GM11168 (cell line): ENCODE measurements around the gene NR1H3.
"Not testable (repeated sequence)": the region's sequence is repeated elsewhere in the genome, so short reads cannot be mapped to it uniquely, and the experiment has no call there.

ENCODE experiments used
- in situ Hi-C: fragments of 300-500 bp; cut with MboI; formaldehyde crosslinking; loops from one replicate; pipeline ENCODE4 v1.12.0; 2022; ENCODE audit warnings: low sequenced_read_pairs; ENCODE audit not compliant: unreplicated experiment

The NR1H3 gene

DNA sequence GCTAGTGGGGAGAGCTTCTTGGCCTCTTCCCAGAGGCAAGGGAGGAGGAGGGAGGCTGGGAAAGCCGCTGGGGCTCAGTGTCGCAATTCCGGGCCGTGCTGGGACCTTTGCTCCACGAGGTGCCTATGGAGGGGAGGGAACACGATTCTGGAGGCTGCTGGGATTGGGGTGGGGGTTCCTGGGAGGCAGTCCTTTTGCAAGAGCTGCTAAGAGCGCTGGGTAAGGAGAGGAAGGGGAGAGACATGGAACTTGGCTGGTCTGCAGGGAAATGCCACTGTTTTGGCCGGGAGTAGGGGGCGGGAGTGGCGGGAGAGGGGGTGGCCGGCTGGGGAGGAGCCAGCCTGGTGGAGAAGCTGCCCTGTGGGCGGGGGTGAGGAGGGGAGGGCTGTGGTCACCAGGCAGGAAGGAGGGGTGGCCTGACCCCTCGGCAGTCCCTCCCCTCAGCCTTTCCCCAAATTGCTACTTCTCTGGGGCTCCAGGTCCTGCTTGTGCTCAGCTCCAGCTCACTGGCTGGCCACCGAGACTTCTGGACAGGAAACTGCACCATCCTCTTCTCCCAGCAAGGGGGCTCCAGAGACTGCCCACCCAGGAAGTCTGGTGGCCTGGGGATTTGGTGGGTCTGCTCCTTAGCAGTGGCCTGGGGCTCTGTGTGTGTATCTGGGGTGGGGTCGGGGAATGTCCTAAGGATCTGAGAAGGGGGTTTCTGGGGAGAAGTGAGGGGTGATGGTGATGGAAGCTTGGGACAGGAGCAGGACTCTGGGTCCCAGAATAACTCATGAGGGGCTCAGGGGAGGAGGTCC lies at the start of gene NR1H3:
NR1H3 (plus strand) TSS at position 480 of the 800 bp plus-strand sequence. CDS start 1,221 bp downstream, outside the sequence.
- in situ Hi-C loops = no loop called here

DNA sequence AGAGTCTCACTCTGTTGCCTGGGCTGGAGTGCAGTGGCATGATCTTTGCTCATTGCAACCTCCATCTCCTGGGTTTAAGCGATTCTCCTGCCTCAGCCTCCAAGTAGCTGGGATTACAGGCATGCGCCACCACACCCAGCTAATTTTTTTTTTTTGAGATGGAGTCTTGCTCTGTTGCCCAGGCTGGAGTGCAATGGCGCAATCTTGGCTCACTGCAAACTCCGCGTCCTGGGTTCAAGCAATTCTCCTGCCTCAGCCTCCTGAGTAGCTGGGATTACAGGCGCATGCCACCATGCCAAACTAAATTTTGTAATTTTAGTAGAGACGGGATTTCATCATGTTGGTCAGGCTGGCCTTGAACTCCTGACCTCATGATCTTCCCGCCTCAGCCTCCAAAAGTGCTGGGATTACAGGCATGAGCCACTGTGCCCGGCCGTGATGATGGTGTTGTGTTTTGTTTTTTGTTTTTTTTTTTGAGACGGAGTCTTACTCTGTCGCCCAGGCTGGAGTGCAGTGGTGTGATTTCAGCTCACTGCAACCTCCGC lies 49.7 kb upstream of the NR1H3 start:
- in situ Hi-C loops = not testable (repeated sequence)

DNA sequence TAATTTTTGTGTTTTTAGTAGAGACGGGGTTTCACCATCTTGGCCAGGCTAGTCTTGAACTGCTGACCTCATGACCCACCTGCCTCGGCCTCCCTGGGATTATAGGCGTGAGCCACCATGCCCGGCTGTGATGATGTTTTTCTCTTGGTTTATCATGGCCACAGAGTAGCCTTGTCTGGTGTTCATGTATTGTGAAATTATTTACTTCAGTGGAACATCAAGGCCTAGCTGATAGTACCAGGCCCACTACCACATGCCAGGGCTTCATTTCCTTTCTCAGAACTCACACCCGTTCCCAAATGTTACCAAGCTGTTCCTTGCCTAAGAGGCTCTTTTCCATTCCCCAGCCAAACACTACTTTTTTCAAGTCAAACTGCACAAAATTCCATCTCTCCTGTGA lies 49.2 kb upstream of the NR1H3 start:
- in situ Hi-C loops = no loop called here

DNA sequence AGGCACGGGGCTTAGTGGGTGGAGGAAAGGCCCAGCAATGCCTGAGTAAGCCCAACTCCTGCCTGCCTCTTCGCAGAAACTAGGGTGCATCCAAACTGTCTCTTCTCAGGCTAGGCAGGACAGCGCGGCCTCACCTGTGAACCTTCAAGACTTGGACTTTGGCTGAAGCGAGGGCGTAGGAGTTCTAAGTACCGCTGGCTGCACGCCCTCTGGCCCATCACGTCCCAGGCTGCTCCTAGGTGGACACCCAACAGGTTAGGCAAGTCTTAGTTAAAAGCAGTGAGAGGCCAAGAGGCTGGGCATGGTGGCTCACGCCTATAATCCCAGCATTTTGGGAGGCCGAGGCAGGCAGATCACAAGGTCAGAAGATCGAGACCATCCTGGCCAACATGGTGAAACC lies 44.9 kb upstream of the NR1H3 start:
- in situ Hi-C loops = no loop called here

DNA sequence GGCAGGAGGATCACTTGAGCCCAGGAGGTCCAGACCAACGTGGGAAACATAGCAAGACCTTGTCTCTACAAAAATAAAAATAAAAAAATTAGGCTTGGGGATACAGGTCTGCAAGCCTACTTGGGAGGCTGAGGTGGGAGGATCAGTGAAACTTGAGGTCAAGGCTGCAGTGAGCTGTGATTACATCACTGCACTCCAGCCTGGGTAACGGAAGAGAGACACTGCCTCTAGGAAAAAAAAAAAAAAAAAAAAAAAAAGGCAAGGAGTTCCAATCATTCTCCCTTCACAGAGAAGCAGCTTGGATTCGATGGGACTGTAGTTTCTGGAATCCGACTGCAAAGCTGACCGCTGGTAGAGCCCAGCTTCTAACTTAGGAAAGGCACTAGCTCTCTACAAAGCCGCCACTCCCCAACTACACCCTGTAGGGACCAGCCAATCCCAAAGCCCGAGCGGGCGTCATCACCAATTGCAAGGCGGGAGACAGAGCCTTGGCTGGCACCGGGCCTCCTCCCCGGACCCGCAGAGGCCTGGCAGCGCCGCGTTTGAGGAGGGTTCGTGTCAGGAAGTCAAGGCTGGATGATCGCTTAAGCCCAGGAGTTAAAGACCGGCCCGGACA lies 43.7 kb upstream of the NR1H3 start:
- in situ Hi-C loops = no loop called here

DNA sequence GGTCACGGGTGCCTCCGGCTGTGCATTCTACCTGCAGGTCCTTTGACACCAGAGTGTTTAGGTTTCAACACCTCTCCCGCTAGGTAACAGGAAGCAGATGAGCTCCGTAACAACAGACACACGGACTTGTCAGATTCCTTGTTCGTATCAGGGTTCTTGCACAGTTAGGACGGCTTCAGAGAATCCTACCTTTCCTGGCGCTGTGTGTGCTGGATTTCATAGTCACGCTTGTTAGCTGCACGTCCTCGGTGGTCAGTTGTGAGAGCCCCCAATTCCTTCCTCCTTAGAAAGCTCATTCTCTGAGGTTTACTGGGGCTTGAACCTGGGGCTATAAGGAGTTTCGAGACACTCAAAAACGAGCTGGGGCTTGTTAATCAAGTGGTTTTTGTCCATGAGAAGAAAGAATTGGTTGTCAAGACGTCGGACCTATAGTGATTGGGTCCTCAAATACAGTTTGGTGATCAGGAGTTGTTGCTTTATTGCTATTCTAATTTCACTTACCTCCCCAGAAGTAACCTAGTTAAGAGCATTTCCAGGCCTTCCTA lies 42.4 kb upstream of the NR1H3 start:
- in situ Hi-C loops = no loop called here

DNA sequence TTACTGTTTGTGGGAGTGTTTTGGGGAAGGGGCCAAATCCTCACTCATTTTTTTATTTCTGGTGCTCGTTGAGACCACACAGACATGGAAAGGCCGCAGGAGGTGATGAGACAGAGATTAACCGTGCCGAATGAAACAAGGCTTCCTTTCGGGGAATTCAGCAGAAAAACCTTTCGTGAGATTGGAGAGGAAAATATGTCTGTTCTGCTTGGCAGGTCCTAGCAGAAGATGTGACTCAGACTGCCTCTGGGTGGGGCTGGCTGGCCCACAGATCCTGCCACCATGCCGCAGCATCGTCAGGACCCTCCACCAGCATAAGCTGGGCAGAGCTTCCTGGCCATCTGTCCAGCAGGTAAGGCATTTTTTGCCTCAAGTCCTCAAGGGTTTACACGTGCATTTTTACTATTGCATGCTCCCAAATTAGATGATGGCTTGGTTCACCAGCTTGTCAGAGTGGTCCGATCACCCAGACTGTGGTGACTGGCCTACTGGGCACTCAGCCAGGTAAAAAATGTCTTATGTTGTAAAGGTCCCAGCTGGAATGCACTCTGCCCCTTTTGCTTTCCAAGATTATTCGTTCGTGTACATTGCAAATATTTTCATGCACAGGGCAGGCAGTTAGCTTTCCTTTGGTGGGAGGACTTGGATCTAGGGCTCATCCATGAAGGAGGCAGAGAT lies 41.5 kb upstream of the NR1H3 start:
- in situ Hi-C loops = no loop called here

DNA sequence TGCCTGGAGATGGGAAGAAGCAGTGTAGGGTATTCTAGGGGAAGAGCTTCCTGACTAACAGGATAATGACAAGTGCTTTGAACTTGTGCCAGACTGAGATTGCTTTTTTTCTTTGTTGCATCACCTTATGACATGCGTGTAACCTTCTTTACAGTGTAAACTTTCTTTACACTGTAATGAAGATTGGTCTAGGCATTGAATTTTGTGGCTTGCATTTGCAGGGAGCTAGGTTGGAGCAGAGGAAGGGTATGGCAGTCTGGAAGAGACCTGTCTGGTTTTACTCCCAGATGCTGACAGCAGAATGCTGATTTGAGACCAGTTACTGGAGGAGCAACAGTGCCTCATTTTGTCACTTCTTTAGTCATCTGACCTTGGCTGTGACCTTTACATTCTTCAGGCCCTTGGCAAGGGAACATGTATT lies 37.4 kb upstream of the NR1H3 start:
- in situ Hi-C loops = no loop called here

DNA sequence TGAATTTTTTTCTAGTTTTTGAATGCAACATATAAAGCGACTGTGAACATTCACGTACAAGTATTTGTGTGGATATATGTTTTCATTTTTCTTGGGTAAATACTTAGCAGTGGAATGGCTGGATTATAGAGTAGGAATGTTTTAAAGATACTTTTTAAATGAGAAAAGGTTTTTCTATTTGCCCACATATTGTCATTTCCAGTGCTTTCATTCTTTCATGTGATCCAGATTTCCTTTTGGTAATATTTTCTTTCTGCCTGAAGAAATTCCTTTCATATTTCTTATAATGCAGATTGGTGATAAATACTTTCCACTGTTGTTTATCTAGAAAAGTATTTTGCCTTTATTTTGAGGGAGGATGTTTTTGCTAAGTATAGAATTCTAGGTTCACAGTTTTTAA lies 35.1 kb upstream of the NR1H3 start:
- in situ Hi-C loops = no loop called here

DNA sequence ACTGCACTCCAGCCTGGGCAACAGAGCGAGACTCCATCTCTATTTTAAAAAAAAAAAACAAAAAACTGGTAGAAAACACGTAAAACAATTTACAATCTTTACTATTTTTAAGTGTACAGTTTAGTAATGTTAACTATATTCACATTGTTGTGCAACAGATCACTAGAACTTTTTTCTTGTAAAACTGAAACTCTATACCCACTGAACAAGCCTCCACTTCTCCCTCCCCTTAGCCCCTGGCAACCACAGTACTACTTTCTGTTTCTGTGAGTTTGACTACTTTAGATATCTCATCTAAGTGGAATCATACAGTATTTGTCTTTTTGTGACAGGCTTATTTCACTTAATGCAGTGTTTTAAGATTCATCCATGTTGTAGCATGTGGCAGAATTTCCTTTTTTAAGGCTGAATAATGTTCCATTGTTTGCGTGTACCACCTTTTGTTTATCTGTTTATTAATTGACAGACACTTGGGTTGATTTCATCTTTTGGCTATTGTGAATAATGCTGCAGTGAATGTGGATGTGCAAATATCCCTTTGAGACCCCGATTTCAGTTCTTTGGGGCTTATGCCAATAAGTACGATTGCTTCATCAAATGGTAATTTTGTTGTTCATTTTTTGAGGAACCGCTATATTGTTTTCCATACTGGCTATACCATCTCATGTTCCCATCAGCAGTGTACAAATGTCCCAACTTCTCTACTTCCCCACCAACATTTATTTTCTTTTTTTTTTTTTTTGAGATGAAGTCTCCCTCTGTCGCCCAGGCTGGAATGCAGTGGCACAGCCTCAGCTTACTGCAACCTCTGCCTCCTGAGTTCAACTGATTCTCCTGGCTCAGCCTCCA lies 32.0 kb upstream of the NR1H3 start:
- in situ Hi-C loops = no loop called here

DNA sequence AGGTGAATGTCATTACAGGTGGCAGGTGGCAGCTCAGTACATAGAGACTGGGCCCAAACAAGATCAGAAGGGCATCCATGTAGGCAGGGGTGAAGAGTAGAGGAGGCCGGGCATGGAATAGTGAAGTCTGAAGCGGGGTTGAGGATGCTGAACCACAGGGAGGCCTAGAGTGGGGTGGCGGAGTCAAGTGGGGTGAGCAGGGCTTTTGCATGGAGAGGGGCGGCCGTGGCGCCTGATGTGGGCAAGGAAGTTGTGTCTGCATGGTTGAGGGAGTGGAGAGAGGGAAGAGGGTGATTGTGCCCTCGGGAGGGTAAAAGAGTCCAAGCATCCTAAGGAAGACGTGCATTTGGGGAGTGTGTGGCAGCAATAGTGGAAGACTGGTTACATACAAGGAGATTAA lies 28.6 kb upstream of the NR1H3 start:
- in situ Hi-C loops = no loop called here

DNA sequence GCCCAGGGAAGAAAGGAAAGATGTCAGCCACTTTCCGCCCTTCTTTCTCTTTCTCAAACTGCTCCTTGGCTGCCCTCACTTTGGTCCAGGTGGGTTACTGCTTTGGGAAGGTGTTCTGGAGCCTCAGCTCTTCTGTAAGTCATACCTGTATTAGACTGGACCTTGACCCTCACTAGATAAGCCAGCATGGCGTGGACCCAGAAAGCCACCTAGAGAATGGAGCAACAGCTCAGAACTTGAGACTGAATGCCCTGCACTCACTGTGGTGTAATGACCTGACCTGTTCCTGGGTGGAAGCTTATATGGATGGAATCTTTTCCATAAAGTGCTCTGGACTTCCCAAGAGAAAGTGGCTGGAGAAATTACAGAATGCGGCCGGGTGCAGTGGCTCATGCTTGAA lies 24.7 kb upstream of the NR1H3 start:
- in situ Hi-C loops = no loop called here

DNA sequence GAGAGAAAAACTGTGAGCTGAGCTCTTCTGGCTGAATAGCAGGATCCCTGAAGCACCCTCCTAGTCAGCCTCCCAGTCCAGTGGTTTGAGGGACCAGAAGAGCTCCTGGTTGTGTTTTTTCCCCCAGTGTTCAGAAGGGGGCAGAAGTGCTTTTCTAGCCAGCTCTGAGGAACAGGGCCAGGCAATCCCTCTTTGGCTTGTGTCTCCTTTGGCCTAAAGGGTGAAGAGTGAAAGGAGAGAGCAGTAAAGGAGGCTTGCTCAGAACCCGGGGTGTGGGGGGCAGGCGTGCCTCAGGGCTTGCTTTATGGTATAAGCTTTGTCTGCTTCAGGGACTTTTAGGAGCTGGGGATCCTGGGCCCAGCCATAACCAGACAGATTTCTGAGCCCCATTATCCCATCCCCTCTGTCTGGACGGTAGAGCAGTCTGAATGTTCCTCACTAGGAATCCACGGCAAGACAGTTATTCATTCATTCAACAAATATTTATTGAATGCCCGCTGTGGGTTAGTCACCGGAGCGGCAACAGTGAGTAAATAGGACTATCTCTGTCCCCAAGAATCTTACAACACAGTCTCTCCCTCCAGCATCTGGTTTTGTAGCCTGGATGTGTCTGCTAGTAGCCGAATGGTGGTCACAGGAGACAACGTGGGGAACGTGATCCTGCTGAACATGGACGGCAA lies 23.7 kb upstream of the NR1H3 start:
- in situ Hi-C loops = no loop called here

DNA sequence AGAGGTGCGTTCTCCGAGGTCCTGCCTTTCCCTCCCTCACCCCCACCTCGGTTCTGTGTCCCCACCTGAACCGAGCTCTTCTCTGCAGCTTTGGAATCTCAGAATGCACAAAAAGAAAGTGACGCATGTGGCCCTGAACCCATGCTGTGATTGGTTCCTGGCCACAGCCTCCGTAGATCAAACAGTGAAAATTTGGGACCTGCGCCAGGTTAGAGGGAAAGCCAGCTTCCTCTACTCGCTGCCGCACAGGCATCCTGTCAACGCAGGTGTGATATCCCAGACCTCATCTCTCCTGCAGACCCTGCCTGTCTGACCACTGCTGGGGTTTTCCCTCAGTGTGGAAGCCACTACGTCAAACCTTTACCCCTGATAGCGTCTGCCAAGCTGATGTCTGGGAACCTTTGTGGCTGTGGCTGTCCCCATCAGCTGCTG lies 23.1 kb upstream of the NR1H3 start:
- in situ Hi-C loops = no loop called here

DNA sequence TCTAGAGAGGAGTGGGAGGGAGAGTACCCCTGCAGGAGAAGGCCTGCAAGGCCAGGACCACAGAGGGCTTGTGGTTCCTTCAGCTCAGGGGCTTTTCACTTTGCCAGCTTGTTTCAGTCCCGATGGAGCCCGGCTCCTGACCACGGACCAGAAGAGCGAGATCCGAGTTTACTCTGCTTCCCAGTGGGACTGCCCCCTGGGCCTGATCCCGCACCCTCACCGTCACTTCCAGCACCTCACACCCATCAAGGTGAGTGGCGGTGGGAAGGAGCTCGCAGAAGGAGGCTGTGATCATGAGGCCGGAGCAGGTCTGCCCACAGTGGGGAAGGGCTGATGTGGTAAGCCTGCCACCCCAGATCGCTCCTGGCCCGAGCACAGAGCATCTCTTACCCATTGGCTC lies 22.6 kb upstream of the NR1H3 start:
- in situ Hi-C loops = no loop called here

DNA sequence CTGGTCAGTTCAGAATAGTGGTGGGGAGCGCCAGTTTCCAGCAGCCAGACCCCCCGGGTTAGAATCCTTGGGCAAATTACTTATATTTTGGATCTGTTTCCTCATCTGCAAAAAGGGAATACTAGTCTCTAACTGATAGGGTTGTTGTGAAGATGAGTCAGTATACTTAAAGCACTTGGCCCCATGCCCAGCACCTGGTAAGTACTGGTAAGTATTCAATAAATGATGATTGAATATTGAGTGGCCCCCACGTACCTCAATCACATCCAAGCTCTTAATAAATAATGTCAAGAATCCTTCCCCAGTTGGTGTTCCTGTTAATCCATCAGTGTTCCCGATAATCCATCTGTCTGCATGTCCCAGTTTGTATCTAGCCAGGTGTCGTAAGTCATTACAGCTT lies 21.3 kb upstream of the NR1H3 start:
- in situ Hi-C loops = no loop called here

DNA sequence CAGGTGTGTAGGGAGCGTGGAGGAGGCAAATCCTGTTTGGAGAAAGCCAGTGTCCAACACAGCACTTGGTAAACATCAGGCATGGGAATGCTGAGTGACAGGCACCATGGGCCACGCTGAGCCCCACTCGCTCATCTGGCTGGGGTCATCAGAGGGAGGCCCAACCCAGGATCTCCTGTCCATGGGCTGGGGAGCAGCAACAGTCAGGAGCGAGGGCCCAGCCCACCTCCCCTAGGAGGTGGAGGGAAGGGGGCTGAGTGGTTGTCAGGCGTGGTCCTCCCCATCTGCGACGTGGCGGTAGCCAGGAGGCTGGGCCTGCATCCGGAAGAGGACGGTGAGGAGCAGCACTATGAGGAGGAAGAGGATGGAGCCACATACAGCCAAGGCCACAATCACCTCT lies 17.9 kb upstream of the NR1H3 start:
- in situ Hi-C loops = no loop called here

DNA sequence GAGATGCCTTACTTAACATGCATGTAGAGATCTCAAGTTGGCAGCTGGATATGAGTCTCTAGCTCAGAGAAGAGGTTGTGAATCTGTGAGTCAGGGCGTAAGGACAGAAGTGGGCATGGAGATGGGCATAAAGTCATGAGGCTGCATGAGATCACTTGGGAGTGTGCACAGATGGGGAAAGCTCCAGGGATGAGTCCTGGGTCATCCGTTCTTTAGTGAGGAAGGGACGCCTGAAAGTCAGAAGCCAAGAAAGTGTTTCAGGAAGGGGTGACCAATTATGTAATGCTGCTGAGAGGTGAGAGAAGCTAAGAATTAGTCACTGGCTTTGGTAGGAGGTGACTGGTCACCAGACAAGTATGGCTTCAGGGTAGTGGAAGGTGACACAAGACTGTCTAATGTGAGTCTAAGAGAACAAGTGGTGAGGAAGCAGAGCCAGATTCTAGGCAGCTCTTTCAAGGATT lies 15.9 kb upstream of the NR1H3 start:
- in situ Hi-C loops = no loop called here

DNA sequence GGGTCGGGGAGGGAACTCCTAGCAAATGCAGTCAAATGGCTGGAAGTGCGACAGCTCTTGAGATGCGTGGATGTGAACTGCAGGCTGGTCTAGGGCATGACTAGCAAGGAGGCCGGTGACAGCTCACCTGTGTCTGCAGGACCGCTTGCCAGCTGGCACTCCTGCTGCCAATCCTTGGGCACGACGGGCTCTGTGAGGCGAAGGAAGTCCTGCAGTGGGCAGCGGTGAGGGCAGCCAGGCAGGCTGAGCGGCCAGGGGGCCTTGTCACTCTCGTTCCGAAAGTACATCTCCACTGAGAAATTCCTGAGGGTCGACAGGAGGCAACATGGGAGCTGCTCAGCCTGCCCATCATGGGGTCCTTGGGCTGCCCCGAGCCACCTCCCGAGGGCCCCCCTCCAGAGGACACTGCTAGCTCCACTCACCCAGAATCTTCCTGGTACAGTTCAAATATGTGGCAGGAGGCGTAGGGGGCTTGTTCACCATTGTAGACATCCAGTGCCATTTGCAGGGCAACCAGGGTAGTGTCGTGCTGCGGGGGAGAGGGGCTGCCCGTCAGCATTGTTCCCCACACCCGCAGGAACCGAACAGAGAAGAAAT lies 15.1 kb upstream of the NR1H3 start:
- in situ Hi-C loops = no loop called here
